NCI-H1092 (cell line): ENCODE measurements around the gene ARHGEF7.

Experiments
- DNase-seq: peaks from one replicate; lab custom pipeline; 2025; lab: John Stamatoyannopoulos, UW

ARHGEF7 gene

GRCh38 chr13:111325146-111325890 lies 210.2 kb downstream of the ARHGEF7 start:
- DNase-seq, result no peak

GRCh38 chr13:111325941-111326620 lies 211.0 kb downstream of the ARHGEF7 start:
- DNase-seq, result no peak

- no peak for DNase-seq
These were observed 211.5 kb downstream of the ARHGEF7 start for GRCh38 chr13:111326621-111326965.

GRCh38 chr13:111326981-111327642 lies 212.0 kb downstream of the ARHGEF7 start:
- DNase-seq, result no peak

- DNase-seq, result no peak
These were observed 212.8 kb downstream of the ARHGEF7 start for GRCh38 chr13:111327730-111328573.

GRCh38 chr13:111328574-111329410 lies 213.7 kb downstream of the ARHGEF7 start:
- no peak for DNase-seq

GRCh38 chr13:111329641-111330040 lies 214.5 kb downstream of the ARHGEF7 start:
- DNase-seq, result no peak

GRCh38 chr13:111330066-111330610 lies 215.0 kb downstream of the ARHGEF7 start:
- no peak for DNase-seq

- DNase-seq, result no peak
These were observed 220.2 kb downstream of the ARHGEF7 start for GRCh38 chr13:111335298-111335697.

GRCh38 chr13:111336666-111337065 lies 221.6 kb downstream of the ARHGEF7 start:
- no peak for DNase-seq

GRCh38 chr13:111337206-111337605 lies 222.1 kb downstream of the ARHGEF7 start:
- DNase-seq, result no peak

- DNase-seq, result no peak
These were observed 222.6 kb downstream of the ARHGEF7 start for GRCh38 chr13:111337741-111338140.

- no peak for DNase-seq
These were observed 223.7 kb downstream of the ARHGEF7 start for GRCh38 chr13:111338841-111339240.

GRCh38 chr13:111339366-111340143 lies 224.4 kb downstream of the ARHGEF7 start:
- DNase-seq, result no peak

- no peak for DNase-seq
These were observed 226.8 kb downstream of the ARHGEF7 start for GRCh38 chr13:111341886-111342285.

GRCh38 chr13:111342721-111343120 lies 227.6 kb downstream of the ARHGEF7 start:
- no peak for DNase-seq

- no peak for DNase-seq
These were observed 228.2 kb downstream of the ARHGEF7 start for GRCh38 chr13:111343186-111343805.

GRCh38 chr13:111344471-111345191 lies 229.5 kb downstream of the ARHGEF7 start:
- DNase-seq, result peak; percentile 96

- no peak for DNase-seq
These were observed 230.6 kb downstream of the ARHGEF7 start for GRCh38 chr13:111345682-111346081.
